Measurements from ENCODE around the gene CYP2S1.
A peak's percentile ranks its signal among the peaks of the same experiment; 100 is the strongest.

The CYP2S1 gene

GRCh38 chr19:41221514-41222205, 28.6 kb downstream of the CYP2S1 start:
- Histone ChIP-seq H3K36me3 (ENCODE audit: low read depth) (peaks cover 52% of the 10 kb centered on the region), H3K4me3 (ENCODE audit: severe bottlenecking) (no peak overlapping the region), H3K27ac (ENCODE audit: poor library complexity, severe bottlenecking) (peak overlapping the region; percentile 95), H3K27me3 (ENCODE audit: insufficient read depth, poor library complexity, severe bottlenecking) (no peaks in the 10 kb centered on the region), H3K9me3 (ENCODE audit: severe bottlenecking) (no peaks in the 10 kb centered on the region), H3K4me1 (ENCODE audit: insufficient read depth, poor library complexity, severe bottlenecking) (peaks cover 42% of the 10 kb centered on the region)
- ATAC-seq (ENCODE audit: low read depth) (no peak), DNase-seq (ENCODE audit: low spot score) (no peak)
- TF ChIP-seq CTCF (IDR thresholded peaks at IDR 0.05; ENCODE audit: poor library complexity, severe bottlenecking): no peak

GRCh38 chr19:41222240-41222639, 29.2 kb downstream of the CYP2S1 start:
- Histone ChIP-seq H3K27ac (ENCODE audit: poor library complexity, severe bottlenecking) (peak overlapping the region; percentile 95), H3K4me3 (ENCODE audit: severe bottlenecking) (no peak overlapping the region), H3K36me3 (ENCODE audit: low read depth) (peaks cover 58% of the 10 kb centered on the region), H3K9me3 (ENCODE audit: severe bottlenecking) (no peaks in the 10 kb centered on the region), H3K4me1 (ENCODE audit: insufficient read depth, poor library complexity, severe bottlenecking) (peaks cover 47% of the 10 kb centered on the region), H3K27me3 (ENCODE audit: insufficient read depth, poor library complexity, severe bottlenecking) (no peaks in the 10 kb centered on the region)
- ATAC-seq (ENCODE audit: low read depth): no peak
- DNase-seq (ENCODE audit: low spot score): no peak
- no peak for TF ChIP-seq CTCF (IDR thresholded peaks at IDR 0.05; ENCODE audit: poor library complexity, severe bottlenecking)

- H3K4me3 ChIP-seq (ENCODE audit: severe bottlenecking): no peak overlapping the region
- peaks cover 47% of the 10 kb centered on the region for H3K4me1 ChIP-seq (ENCODE audit: insufficient read depth, poor library complexity, severe bottlenecking)
- no peaks in the 10 kb centered on the region for H3K9me3 ChIP-seq (ENCODE audit: severe bottlenecking)
- H3K36me3 ChIP-seq (ENCODE audit: low read depth): peaks cover 72% of the 10 kb centered on the region
- ATAC-seq (ENCODE audit: low read depth) (peak; percentile 35), DNase-seq (ENCODE audit: low spot score) (peak; percentile 92)
- peak overlapping the region; percentile 95 for H3K27ac ChIP-seq (ENCODE audit: poor library complexity, severe bottlenecking)
- no peaks in the 10 kb centered on the region for H3K27me3 ChIP-seq (ENCODE audit: insufficient read depth, poor library complexity, severe bottlenecking)
- no peak for TF ChIP-seq CTCF (IDR thresholded peaks at IDR 0.05; ENCODE audit: poor library complexity, severe bottlenecking)
These were observed 30.6 kb downstream of the CYP2S1 start for GRCh38 chr19:41223431-41224234.

GRCh38 chr19:41224632-41225031, 31.6 kb downstream of the CYP2S1 start:
- no peak for TF ChIP-seq CTCF (IDR thresholded peaks at IDR 0.05; ENCODE audit: poor library complexity, severe bottlenecking)
- Histone ChIP-seq H3K27me3 (ENCODE audit: insufficient read depth, poor library complexity, severe bottlenecking) (no peaks in the 10 kb centered on the region), H3K9me3 (ENCODE audit: severe bottlenecking) (no peaks in the 10 kb centered on the region), H3K4me3 (ENCODE audit: severe bottlenecking) (no peak overlapping the region), H3K36me3 (ENCODE audit: low read depth) (peaks cover 77% of the 10 kb centered on the region), H3K27ac (ENCODE audit: poor library complexity, severe bottlenecking) (peak overlapping the region; percentile 95), H3K4me1 (ENCODE audit: insufficient read depth, poor library complexity, severe bottlenecking) (peaks cover 47% of the 10 kb centered on the region)
- ATAC-seq (ENCODE audit: low read depth): no peak
- no peak for DNase-seq (ENCODE audit: low spot score)

All from RWPE2 (cell line).